Measurements from ENCODE around the gene CPA1.

DNA sequence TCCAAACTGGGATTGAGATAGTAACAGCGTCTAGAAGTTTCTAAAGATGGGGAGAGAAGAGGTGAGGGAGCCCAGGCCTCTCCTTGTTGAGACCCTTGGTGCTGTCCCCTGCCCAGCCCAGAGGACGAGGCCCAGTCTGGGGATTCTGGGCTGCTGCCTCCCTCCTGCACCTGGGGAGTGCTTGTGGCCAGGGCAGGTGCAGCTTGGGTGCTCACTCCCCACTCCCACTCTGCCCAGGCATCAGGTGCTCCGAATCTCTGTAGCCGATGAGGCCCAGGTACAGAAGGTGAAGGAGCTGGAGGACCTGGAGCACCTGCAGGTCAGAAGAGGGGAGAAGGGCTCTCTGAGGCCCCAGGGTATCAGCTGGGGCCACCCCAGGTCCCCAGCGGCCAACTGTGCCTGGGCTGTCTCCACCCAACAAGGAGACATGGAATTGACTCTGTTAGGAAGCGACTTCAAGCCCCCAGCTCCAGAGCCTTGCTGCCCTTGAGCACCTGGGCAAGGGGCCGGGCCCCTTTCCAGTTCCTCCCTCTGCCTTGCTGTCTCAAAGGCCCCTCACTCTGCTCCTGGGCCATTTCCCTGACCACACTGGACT is 664 bp downstream of the CPA1 start:
- TF ChIP-seq CTCF (IDR thresholded peaks at IDR 0.05 in 8 of 11, conservative IDR thresholded peaks at IDR 0.05 in 3 of 11) (no peak), POLR2A (IDR thresholded peaks at IDR 0.05) (no peak), POLR2AphosphoS5 (IDR thresholded peaks at IDR 0.05) (no peak)
